ENCODE results near the gene NFIC.

The NFIC gene

GRCh38 chr19:3370214-3370720, 3.9 kb downstream of the NFIC start (continued):
- no peak for TF ChIP-seq ZC3H10 (CRISPR knock-in tag; IDR thresholded peaks at IDR 0.05)

DNA sequence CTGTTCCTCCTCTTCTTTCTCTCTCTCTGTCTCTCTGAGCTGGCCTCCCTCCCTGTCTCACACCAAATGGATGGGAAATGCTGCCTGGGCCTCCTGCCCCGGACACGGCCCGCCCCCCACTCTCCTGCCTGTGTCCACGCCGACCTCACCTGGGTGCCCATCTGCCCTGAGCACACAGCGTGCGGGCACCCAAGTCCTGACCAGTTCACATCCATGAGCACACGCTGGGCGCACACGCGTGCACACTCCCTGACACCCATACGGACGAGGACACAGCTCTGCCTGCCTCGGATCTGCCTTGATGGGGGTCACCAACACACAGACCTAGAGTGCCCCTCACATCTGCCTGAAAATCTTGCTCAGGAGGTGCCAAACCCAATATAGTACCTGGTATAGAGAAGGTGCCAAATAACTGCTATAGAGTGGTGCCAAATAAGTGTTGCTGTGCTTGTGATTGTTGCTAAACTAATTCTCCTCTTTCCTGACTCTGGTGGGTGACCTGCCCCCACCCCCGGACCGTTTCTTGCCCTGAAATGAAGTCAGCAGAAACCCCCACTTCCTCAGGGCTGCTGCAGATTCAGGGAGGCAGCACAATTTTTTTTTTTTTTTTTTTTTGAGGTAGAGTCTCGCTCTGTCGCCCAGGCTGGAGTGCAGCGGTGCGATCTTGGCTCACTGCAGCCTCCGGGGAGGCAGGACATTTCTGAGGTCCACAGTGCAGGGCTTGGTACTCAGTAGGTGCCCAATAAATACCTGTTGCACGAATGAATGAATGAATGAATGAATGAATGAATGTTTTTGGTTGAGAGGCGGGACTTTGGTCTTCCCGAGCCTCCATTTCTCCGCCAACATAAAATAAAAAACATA, 4.6 kb downstream of the NFIC start:
- ATAC-seq = no peak
- TF ChIP-seq ZNF70 (CRISPR knock-in tag; IDR thresholded peaks at IDR 0.05) = no peak
- no peak for TF ChIP-seq ESRRG (CRISPR knock-in tag; IDR thresholded peaks at IDR 0.05)
- TF ChIP-seq, protein P1, sequence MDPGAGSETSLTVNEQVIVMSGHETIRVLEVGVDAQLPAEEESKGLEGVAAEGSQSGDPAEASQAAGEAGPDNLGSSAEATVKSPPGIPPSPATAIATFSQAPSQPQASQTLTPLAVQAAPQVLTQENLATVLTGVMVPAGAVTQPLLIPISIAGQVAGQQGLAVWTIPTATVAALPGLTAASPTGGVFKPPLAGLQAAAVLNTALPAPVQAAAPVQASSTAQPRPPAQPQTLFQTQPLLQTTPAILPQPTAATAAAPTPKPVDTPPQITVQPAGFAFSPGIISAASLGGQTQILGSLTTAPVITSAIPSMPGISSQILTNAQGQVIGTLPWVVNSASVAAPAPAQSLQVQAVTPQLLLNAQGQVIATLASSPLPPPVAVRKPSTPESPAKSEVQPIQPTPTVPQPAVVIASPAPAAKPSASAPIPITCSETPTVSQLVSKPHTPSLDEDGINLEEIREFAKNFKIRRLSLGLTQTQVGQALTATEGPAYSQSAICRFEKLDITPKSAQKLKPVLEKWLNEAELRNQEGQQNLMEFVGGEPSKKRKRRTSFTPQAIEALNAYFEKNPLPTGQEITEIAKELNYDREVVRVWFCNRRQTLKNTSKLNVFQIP (CRISPR knock-in tag; IDR thresholded peaks at IDR 0.05; ENCODE audit: borderline replicate concordance, low read depth) = no peak
- TF ChIP-seq, protein P2, sequence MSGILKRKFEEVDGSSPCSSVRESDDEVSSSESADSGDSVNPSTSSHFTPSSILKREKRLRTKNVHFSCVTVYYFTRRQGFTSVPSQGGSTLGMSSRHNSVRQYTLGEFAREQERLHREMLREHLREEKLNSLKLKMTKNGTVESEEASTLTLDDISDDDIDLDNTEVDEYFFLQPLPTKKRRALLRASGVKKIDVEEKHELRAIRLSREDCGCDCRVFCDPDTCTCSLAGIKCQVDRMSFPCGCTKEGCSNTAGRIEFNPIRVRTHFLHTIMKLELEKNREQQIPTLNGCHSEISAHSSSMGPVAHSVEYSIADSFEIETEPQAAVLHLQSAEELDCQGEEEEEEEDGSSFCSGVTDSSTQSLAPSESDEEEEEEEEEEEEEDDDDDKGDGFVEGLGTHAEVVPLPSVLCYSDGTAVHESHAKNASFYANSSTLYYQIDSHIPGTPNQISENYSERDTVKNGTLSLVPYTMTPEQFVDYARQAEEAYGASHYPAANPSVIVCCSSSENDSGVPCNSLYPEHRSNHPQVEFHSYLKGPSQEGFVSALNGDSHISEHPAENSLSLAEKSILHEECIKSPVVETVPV (CRISPR knock-in tag; IDR thresholded peaks at IDR 0.05) = no peak

GRCh38 chr19:3372413-3372812, 6.0 kb downstream of the NFIC start:
- no peak for TF ChIP-seq RARB (CRISPR knock-in tag; IDR thresholded peaks at IDR 0.05)
- TF ChIP-seq ISL1 (CRISPR knock-in tag; IDR thresholded peaks at IDR 0.05) = no peak
- TF ChIP-seq TOX (CRISPR knock-in tag; IDR thresholded peaks at IDR 0.05; ENCODE audit: borderline replicate concordance) = no peak
- no peak for TF ChIP-seq SNAI2 (CRISPR knock-in tag; IDR thresholded peaks at IDR 0.05)
- TF ChIP-seq ZNF8 (CRISPR knock-in tag; IDR thresholded peaks at IDR 0.05) = no peak
- no peak for TF ChIP-seq ESRRG (CRISPR knock-in tag; IDR thresholded peaks at IDR 0.05)
- ATAC-seq = no peak

- no peak for ATAC-seq
- TF ChIP-seq TCF4 (CRISPR knock-in tag; IDR thresholded peaks at IDR 0.05; ENCODE audit: borderline replicate concordance) (no peak), TSHZ2 (CRISPR knock-in tag; IDR thresholded peaks at IDR 0.05) (no peak), ARNTL (CRISPR knock-in tag; IDR thresholded peaks at IDR 0.05; ENCODE audit: borderline replicate concordance, low read depth) (no peak), RARB (CRISPR knock-in tag; IDR thresholded peaks at IDR 0.05) (no peak), TOX (CRISPR knock-in tag; IDR thresholded peaks at IDR 0.05; ENCODE audit: borderline replicate concordance) (no peak), ZFP3 (CRISPR knock-in tag; IDR thresholded peaks at IDR 0.05) (no peak), PPARA (CRISPR knock-in tag; IDR thresholded peaks at IDR 0.05; ENCODE audit: borderline replicate concordance) (no peak), SNAI2 (CRISPR knock-in tag; IDR thresholded peaks at IDR 0.05) (no peak), CREB5 (CRISPR knock-in tag; IDR thresholded peaks at IDR 0.05; ENCODE audit: low read depth) (no peak), ZNF70 (CRISPR knock-in tag; IDR thresholded peaks at IDR 0.05) (no peak), ZFP30 (CRISPR knock-in tag; IDR thresholded peaks at IDR 0.05) (no peak), ZC3H10 (CRISPR knock-in tag; IDR thresholded peaks at IDR 0.05) (no peak)
- TF ChIP-seq, protein P3, sequence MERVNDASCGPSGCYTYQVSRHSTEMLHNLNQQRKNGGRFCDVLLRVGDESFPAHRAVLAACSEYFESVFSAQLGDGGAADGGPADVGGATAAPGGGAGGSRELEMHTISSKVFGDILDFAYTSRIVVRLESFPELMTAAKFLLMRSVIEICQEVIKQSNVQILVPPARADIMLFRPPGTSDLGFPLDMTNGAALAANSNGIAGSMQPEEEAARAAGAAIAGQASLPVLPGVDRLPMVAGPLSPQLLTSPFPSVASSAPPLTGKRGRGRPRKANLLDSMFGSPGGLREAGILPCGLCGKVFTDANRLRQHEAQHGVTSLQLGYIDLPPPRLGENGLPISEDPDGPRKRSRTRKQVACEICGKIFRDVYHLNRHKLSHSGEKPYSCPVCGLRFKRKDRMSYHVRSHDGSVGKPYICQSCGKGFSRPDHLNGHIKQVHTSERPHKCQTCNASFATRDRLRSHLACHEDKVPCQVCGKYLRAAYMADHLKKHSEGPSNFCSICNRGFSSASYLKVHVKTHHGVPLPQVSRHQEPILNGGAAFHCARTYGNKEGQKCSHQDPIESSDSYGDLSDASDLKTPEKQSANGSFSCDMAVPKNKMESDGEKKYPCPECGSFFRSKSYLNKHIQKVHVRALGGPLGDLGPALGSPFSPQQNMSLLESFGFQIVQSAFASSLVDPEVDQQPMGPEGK (CRISPR knock-in tag; IDR thresholded peaks at IDR 0.05; ENCODE audit: borderline replicate concordance) = no peak
- TF ChIP-seq, protein P2 (CRISPR knock-in tag; IDR thresholded peaks at IDR 0.05) = no peak
- TF ChIP-seq, protein P1 (CRISPR knock-in tag; IDR thresholded peaks at IDR 0.05; ENCODE audit: borderline replicate concordance, low read depth) = no peak
Measured at GRCh38 chr19:3373971-3374368, 7.6 kb downstream of the NFIC start.
